Testis (tissue), 3 donors: ENCODE results near the gene CARD9. TPM values are rescaled to one million over a fixed set of nuclear protein-coding genes. Genes with fewer than 3 reads are reported as not detected.

Experiments
- DNase-seq: peaks from one replicate; pipeline ENCODE4 v3.0.0-alpha.2; 2019
- H3K27ac ChIP-seq, 2 donors: fragments of 200-600 bp; sonication (generic); one replicate each; pipeline ENCODE4 v1.5.1; 2019
- H3K27me3 ChIP-seq: fragments of 200-600 bp; sonication (generic); one replicate; pipeline ENCODE4 v1.5.1; 2019
- H3K36me3 ChIP-seq: fragments of 200-600 bp; sonication (generic); one replicate; pipeline ENCODE4 v1.5.1; 2017; ENCODE audit warnings: low read depth; ENCODE audit errors: missing control alignments
- H3K4me1 ChIP-seq: fragments of 200-600 bp; sonication (generic); one replicate; pipeline ENCODE4 v1.5.1; 2019
- H3K4me3 ChIP-seq, 2 donors: fragments of 200-600 bp; sonication (generic); one replicate each; pipeline ENCODE4 v1.5.1; 2017 to 2019
- H3K9me3 ChIP-seq: fragments of 200-600 bp; sonication (generic); one replicate; pipeline ENCODE4 v1.5.1; 2017
- POLR2A ChIP-seq: fragments of 450-650 bp; IDR thresholded peaks from one replicate; pipeline ENCODE4 v1.6.1; 2017; ENCODE audit warnings: antibody characterized with exemption, mild to moderate bottlenecking, moderate library complexity
- WGBS, 2 donors: methylation state at CpG; one replicate each; pipeline ENCODE4 v1.1.5; 2018; 5-methylcytosine and 5-hydroxymethylcytosine counted together
- intact Hi-C: fragments of 100-400 bp; cut with DNase I; formaldehyde crosslinking; loops from one replicate; pipeline ENCODE4 v1.15.1; 2023; ENCODE audit warnings: low total_unique reads
- polyA plus RNA-seq: library from polyadenylated mRNA; stranded (reverse); fragments of 350-450 nt; fragmentation: Illumina TruSeq; extraction: RNeasy Lipid Tissue Mini Kit (QIAGEN cat#74804); gene quantifications from one replicate; pipeline ENCODE4 v1.2.3, GENCODE V29; 2014; ENCODE audit warnings: low read depth, low replicate concordance; ENCODE audit not compliant: insufficient read depth
- total RNA-seq, 2 donors: library from RNA; depleted of rRNA; stranded (reverse); fragments of >200 nt; gene quantifications; one replicate each; pipeline ENCODE4 v1.2.3, GENCODE V29; 2016
- TF ChIP-seq, protein P1 (sequence below), 3 experiments: fragments of 450-650 bp in 2 of 3; fragments of 200-600 bp in 1 of 3; sonication (generic) in 1 of 3; IDR thresholded peaks; one replicate each; pipeline ENCODE4 v1.5.1; 2016 to 2019; ENCODE audit warnings: antibody characterized with exemption in 3 of 3, mild to moderate bottlenecking in 2 of 3, moderate library complexity in 1 of 3

Gene CARD9
- total and polyA plus RNA-seq, 3 donors from 2014 or later, result 1.8 to 3.7 (median 3.5) TPM

DNA sequence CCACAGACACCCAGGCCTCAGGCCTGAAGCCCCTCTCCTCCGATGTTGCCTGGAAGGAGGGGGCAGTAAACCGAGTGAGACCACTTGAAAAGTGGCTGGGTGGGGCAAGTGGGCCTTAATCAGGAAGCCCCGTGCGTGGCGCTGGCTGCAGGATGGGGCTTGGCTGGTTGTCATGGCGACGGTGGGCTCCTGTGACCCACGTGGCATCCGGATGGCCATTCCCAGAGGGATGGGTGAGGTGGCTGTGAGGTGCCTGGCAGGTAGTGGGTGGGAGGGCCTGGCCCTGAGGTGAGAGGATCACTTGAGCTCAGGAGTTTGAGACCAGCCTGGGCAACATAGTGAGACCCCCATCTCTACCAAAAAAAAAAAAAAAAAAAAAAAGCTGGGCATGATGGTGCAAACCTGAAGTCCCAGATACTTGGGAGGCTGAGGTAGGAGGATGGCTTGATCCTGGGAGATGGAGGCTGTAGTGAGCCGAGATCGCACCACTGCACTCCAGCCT lies 40.9 kb downstream of the CARD9 start:
- DNase-seq, result no peak
- H3K9me3 ChIP-seq, result no peaks in the 10 kb centered on the region
- H3K36me3 ChIP-seq, result no peaks in the 10 kb centered on the region
- H3K4me3 ChIP-seq, result no peak overlapping the region
- H3K27ac ChIP-seq, result no peak overlapping the region
- TF ChIP-seq, protein P1, sequence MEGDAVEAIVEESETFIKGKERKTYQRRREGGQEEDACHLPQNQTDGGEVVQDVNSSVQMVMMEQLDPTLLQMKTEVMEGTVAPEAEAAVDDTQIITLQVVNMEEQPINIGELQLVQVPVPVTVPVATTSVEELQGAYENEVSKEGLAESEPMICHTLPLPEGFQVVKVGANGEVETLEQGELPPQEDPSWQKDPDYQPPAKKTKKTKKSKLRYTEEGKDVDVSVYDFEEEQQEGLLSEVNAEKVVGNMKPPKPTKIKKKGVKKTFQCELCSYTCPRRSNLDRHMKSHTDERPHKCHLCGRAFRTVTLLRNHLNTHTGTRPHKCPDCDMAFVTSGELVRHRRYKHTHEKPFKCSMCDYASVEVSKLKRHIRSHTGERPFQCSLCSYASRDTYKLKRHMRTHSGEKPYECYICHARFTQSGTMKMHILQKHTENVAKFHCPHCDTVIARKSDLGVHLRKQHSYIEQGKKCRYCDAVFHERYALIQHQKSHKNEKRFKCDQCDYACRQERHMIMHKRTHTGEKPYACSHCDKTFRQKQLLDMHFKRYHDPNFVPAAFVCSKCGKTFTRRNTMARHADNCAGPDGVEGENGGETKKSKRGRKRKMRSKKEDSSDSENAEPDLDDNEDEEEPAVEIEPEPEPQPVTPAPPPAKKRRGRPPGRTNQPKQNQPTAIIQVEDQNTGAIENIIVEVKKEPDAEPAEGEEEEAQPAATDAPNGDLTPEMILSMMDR (IDR thresholded peaks at IDR 0.05), result no peak
- TF ChIP-seq POLR2A, result no peak
- H3K27me3 ChIP-seq, result no peaks in the 10 kb centered on the region
- WGBS, 2 donors, result 66 to 86% methylated on average over 2 to 11 of the region's 11 CpGs
- intact Hi-C loops, result no loop called here
- peaks cover 9% of the 10 kb centered on the region for H3K4me1 ChIP-seq

DNA sequence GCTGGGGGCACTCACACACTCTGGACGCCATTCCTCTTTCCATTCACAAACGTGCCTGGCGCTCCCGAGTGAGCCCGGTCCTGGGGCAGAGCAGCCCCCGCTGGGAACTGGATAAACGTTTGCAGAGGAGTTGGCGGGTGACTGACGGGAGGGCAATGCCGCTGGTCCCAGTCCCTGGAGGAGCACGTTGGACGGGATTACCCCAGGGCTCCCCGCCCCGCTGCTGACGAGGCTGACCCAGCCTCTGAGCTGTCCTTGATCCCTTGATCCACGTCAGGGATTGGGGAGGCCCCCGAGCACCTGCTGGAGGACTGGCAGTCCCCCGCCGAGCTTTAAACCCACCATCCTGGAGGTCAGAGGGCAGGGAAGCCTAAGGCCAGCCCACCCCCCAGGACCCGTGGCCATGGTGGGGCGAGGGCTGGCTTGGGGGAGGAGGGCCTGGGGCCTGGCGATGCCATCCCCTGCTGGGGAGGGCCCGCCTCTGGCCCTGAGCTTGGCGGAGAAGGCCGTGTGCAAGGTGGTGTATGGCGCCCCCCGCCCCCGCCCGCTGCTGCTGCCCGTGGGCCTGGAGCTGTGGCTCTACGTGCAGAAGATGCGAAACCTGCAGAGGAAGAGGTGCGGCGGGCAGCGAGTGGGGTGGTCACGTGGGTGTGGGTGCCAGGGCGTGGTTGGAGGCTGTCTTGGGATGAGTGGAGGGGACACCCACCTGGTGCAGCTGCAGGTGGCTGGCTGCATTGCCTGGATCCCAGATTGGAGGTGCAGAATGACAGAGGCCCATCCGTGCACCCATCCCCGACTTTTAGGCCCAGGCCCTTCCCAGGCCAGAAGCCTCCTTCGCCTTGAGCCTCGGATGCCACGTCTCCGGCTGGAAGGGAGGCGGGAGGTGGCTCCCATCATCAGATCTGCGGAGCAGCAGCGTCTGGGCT lies 41.6 kb downstream of the CARD9 start:
- Histone ChIP-seq H3K9me3 (no peaks in the 10 kb centered on the region), H3K4me1 (peaks cover 12% of the 10 kb centered on the region), H3K27me3 (no peaks in the 10 kb centered on the region), H3K36me3 (no peaks in the 10 kb centered on the region), H3K4me3 (no peak overlapping the region), H3K27ac (no peak overlapping the region)
- TF ChIP-seq, protein P1 (IDR thresholded peaks at IDR 0.05), result no peak
- TF ChIP-seq POLR2A, result no peak
- DNase-seq, result no peak
- WGBS, 2 donors, result 84 to 85% methylated on average over 34 to 45 of the region's 46 CpGs
- intact Hi-C loops, result no loop called here

DNA sequence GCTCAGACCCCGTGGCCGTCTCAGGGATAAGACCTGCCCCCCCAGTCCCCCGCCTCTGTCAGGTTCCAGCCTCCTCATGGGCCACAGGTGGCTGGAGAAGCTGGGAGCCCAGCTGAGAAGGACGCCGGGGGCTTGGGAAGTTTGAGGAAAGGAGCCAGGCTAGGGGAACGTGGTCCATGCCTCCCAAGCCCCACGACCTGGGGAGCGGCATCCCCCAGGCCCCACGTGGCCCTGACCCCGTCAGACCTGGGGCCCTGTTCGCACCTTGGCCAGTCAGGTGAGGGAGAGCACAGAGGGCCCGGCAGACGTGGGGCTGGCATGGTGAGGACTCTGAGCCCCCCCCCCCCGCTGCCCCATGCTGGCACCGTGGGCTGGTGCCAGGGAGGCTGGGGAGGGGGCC lies 42.4 kb downstream of the CARD9 start:
- Histone ChIP-seq H3K27ac (no peak overlapping the region), H3K36me3 (no peaks in the 10 kb centered on the region), H3K27me3 (no peaks in the 10 kb centered on the region), H3K4me1 (peaks cover 19% of the 10 kb centered on the region), H3K9me3 (no peaks in the 10 kb centered on the region), H3K4me3 (no peak overlapping the region)
- intact Hi-C loops, result no loop called here
- TF ChIP-seq POLR2A, result no peak
- TF ChIP-seq, protein P1 (IDR thresholded peaks at IDR 0.05), result no peak
- WGBS, 2 donors, result 65 to 85% methylated on average over 2 to 15 of the region's 15 CpGs
- DNase-seq, result no peak

DNA sequence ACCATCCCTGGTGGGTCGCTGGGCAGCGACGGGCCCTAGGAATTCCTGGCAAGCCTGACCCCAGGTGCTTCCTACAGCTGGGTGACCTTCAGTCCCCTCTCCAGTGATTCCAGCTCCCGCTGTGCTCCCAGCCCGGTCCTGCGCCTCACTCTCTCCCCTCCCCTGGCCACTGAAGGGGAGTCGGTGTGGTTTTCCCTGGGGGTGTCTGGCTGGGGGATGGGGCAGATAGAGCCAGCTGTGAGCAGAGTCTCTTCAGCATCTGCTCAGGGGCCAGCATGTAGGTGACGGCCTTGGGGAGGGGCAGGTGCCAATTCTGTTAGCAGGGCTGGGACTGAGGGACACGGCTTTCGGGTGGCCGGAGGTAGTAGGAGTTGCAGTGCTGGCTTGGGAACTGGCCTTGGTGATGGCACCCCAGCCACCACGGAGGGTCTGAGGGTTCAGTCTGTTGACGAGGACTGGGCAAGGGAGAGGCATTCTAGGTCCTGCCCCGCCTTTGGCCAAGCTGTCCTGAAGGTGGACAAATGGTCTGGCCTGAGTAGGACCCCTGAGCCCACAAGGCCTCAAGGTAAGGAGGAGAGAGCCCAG lies 43.0 kb downstream of the CARD9 start:
- H3K36me3 ChIP-seq, result no peaks in the 10 kb centered on the region
- TF ChIP-seq POLR2A, result no peak
- TF ChIP-seq, protein P1 (IDR thresholded peaks at IDR 0.05), result no peak
- DNase-seq, result no peak
- intact Hi-C loops, result no loop called here
- H3K27me3 ChIP-seq, result no peaks in the 10 kb centered on the region
- peaks cover 24% of the 10 kb centered on the region for H3K4me1 ChIP-seq
- H3K27ac ChIP-seq, result no peak overlapping the region
- H3K9me3 ChIP-seq, result no peaks in the 10 kb centered on the region
- H3K4me3 ChIP-seq, result no peak overlapping the region
- 63 to 92% methylated on average over 7 to 14 of the region's 14 CpGs for WGBS, 2 donors
